ENCODE data around the gene RNF222.

GRCh38 chr17:8382052-8382879 lies 15.4 kb downstream of the RNF222 start:
- TF ChIP-seq POLR2AphosphoS5 (IDR thresholded peaks at IDR 0.05) (no peak), CTCF (IDR thresholded peaks at IDR 0.05) (no peak)
